Esophagus muscularis mucosa (tissue), 4 donors: ENCODE measurements around the gene ATN1. TPM values are rescaled to one million over a fixed set of nuclear protein-coding genes. Genes with fewer than 3 reads are reported as not detected.

ENCODE experiments used
- DNase-seq: peaks from one replicate; pipeline ENCODE4 v3.0.0-alpha.2; 2017; ENCODE audit errors: extremely low spot score
- H3K27ac ChIP-seq, 4 donors: fragments of 200-600 bp; sonication (generic); replicated peaks in 1 of 4; 1 replicate in 3 of 4; 2 replicates in 1 of 4; pipeline ENCODE4 v1.5.1; 2016 to 2019; ENCODE audit warnings: mild to moderate bottlenecking in 1 of 4
- H3K27me3 ChIP-seq, 4 donors: fragments of 200-600 bp; sonication (generic); one replicate each; pipeline versions ENCODE4 v1.5.1 to v1.6.0; 2016 to 2019
- H3K36me3 ChIP-seq, 4 donors: fragments of 200-600 bp; sonication (generic); one replicate each; pipeline ENCODE4 v1.5.1; 2016 to 2019
- H3K4me1 ChIP-seq, 4 donors: fragments of 200-600 bp; sonication (generic); one replicate each; pipeline ENCODE4 v1.5.1; 2016 to 2019
- H3K4me3 ChIP-seq, 4 donors: fragments of 200-600 bp; sonication (generic); 1 replicate in 2 of 4; 2 replicates in 2 of 4; pipeline ENCODE4 v1.5.1; 2016 to 2019; ENCODE audit warnings: mild to moderate bottlenecking in 4 of 4, moderate library complexity in 1 of 4
- H3K9me3 ChIP-seq, 4 donors: fragments of 200-600 bp; sonication (generic); 1 replicate in 3 of 4; 2 replicates in 1 of 4; pipeline ENCODE4 v1.5.1; 2016 to 2019
- EP300 ChIP-seq: sonication (generic); formaldehyde crosslinking; IDR thresholded peaks from one replicate; pipeline ENCODE4 v1.6.1; 2017; ENCODE audit warnings: antibody characterized with exemption
- POLR2A ChIP-seq: fragments of 450-650 bp; IDR thresholded peaks from one replicate; pipeline ENCODE4 v1.6.1; 2017; ENCODE audit warnings: antibody characterized with exemption, moderate library complexity, mild to moderate bottlenecking, low read depth
- POLR2AphosphoS5 ChIP-seq, 2 donors: sonication (generic); formaldehyde crosslinking; IDR thresholded peaks; one replicate each; pipeline ENCODE4 v1.6.1; 2017; ENCODE audit warnings: antibody characterized with exemption in 2 of 2
- WGBS: methylation state at CpG from one replicate; pipeline ENCODE4 v1.1.5; 2018; 5-methylcytosine and 5-hydroxymethylcytosine counted together
- intact Hi-C: fragments of 100-400 bp; cut with DNase I; formaldehyde crosslinking; loops from one replicate; pipeline ENCODE4 v1.15.1; 2023
- total RNA-seq, 4 donors: library from RNA; depleted of rRNA; stranded (reverse); fragments of >200 nt; gene quantifications; one replicate each; pipeline versions ENCODE4 v1.1.0 to v1.2.1, GENCODE V29; 2016
- TF ChIP-seq, protein P1 (sequence below), 3 experiments: fragments of 200-600 bp in 2 of 3; fragments of 450-650 bp in 1 of 3; sonication (generic) in 2 of 3; IDR thresholded peaks; one replicate each; pipeline ENCODE4 v1.5.1; 2017 to 2019; ENCODE audit warnings: antibody characterized with exemption in 3 of 3, mild to moderate bottlenecking in 2 of 3, moderate library complexity in 1 of 3

Gene ATN1
- total RNA-seq, 4 donors from 2014 or later = 72.2 to 163 (median 92.4) TPM

DNA sequence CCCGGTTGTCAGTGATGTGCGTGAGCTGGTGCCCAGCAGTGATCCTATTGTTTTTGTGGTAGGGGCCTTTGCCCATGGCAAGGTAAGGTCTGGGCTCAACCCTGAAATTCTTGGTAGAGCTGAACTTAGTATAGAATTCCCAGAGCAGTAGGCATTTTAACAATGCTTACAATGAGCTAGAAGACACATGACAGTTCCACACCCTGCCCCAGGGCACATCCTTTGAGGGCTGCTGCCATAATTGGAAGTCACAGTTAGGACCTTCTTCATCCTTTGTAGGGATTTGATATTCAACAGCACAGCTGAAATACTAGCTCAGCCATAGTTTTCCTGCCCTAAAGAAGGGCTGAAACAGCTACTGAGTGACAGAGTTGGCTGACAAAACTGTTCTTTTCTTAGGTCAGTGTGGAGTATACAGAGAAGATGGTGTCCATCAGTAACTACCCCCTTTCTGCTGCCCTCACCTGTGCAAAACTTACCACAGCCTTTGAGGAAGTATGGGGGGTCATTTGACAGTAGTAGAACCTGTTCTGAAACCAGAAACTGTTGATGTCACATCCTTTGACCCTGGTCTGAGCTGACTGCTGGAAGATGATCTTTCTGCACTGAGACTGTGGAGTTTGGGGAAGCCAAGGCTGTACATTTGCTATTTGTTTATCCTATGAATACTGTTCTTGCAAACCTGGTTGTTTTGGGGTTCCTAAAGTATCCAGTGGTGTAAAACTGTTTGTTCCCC, 47.7 kb downstream of the ATN1 start:
- no peak overlapping the region for H3K4me3 ChIP-seq
- H3K4me1 ChIP-seq = peaks cover 14 to 18% (median 15%) of the 10 kb centered on the region in 4 donors
- intact Hi-C loops = no loop called here
- DNase-seq = no peak
- no peaks in the 10 kb centered on the region for H3K9me3 ChIP-seq
- 92% methylated on average over 2 of the region's 2 CpGs for WGBS
- H3K27ac ChIP-seq = no peak overlapping the region
- TF ChIP-seq, protein P1, sequence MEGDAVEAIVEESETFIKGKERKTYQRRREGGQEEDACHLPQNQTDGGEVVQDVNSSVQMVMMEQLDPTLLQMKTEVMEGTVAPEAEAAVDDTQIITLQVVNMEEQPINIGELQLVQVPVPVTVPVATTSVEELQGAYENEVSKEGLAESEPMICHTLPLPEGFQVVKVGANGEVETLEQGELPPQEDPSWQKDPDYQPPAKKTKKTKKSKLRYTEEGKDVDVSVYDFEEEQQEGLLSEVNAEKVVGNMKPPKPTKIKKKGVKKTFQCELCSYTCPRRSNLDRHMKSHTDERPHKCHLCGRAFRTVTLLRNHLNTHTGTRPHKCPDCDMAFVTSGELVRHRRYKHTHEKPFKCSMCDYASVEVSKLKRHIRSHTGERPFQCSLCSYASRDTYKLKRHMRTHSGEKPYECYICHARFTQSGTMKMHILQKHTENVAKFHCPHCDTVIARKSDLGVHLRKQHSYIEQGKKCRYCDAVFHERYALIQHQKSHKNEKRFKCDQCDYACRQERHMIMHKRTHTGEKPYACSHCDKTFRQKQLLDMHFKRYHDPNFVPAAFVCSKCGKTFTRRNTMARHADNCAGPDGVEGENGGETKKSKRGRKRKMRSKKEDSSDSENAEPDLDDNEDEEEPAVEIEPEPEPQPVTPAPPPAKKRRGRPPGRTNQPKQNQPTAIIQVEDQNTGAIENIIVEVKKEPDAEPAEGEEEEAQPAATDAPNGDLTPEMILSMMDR (IDR thresholded peaks at IDR 0.05) = no peak
- TF ChIP-seq POLR2AphosphoS5 (IDR thresholded peaks at IDR 0.05) = no peak
- TF ChIP-seq POLR2A = no peak
- no peak for TF ChIP-seq EP300
- peaks cover 37 to 73% (median 68%) of the 10 kb centered on the region in 4 donors for H3K36me3 ChIP-seq
- H3K27me3 ChIP-seq = no peaks in the 10 kb centered on the region

DNA sequence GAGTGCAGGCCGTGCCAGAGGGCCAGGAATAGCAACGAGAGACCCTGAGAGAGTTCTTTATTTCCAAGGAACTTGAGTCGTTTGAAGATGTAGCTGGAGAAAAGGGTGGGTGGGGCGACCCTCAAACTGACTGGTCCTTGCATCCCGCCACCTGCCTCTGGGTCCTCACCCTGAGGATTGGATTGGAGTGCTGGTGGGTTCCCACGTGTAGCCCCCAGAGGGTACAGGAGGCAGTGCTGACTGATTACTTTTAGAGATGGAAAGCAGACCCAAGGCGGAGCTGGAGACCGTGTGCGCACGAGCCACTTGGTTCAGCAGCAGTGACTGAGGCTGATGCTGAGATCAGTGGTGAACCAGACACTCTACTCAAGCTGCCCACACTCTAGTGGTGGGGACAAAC, 49.9 kb downstream of the ATN1 start:
- WGBS = 75% methylated on average over 10 of the region's 10 CpGs
- TF ChIP-seq POLR2A = no peak
- TF ChIP-seq POLR2AphosphoS5 (IDR thresholded peaks at IDR 0.05) = no peak
- no peak for TF ChIP-seq EP300
- TF ChIP-seq, protein P1 (IDR thresholded peaks at IDR 0.05) = no peak
- no peaks in the 10 kb centered on the region for H3K9me3 ChIP-seq
- H3K27ac ChIP-seq = no peak overlapping the region
- H3K4me3 ChIP-seq = no peak overlapping the region
- no peak for DNase-seq
- peaks cover 0 to 8% (median 0%) of the 10 kb centered on the region in 4 donors for H3K4me1 ChIP-seq
- intact Hi-C loops = no loop called here
- no peaks in the 10 kb centered on the region for H3K27me3 ChIP-seq
- H3K36me3 ChIP-seq = peaks cover 37 to 95% (median 90%) of the 10 kb centered on the region in 4 donors

DNA sequence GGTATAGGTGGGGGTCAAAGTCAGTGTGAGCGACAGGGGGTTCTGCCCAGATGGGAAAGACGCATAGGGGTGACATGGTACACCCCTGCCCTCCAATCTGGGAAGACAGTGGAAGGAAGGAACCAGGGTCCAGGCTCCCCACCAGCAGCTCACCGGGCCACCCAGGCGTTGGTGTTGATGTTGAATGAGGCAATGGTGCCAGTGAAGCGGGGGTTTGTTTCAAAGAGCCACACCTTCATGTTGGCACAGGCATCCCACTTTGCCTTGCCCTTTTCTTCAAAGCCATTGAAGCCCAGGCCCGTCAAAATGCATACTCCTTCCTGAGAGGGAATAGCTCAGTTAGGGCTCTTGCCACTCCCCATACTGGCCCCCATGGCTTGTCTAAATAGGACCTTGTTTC, 50.4 kb downstream of the ATN1 start:
- Histone ChIP-seq H3K9me3 (no peaks in the 10 kb centered on the region), H3K36me3 (peaks cover 37 to 99% (median 95%) of the 10 kb centered on the region in 4 donors), H3K4me1 (peaks cover 0 to 8% (median 0%) of the 10 kb centered on the region in 4 donors), H3K4me3 (no peak overlapping the region), H3K27ac (no peak overlapping the region), H3K27me3 (no peaks in the 10 kb centered on the region)
- intact Hi-C loops = no loop called here
- DNase-seq = no peak
- WGBS = 94% methylated on average over 4 of the region's 6 CpGs
- TF ChIP-seq POLR2A (no peak), POLR2AphosphoS5 (IDR thresholded peaks at IDR 0.05) (no peak), EP300 (no peak)
- TF ChIP-seq, protein P1 (IDR thresholded peaks at IDR 0.05) = no peak

DNA sequence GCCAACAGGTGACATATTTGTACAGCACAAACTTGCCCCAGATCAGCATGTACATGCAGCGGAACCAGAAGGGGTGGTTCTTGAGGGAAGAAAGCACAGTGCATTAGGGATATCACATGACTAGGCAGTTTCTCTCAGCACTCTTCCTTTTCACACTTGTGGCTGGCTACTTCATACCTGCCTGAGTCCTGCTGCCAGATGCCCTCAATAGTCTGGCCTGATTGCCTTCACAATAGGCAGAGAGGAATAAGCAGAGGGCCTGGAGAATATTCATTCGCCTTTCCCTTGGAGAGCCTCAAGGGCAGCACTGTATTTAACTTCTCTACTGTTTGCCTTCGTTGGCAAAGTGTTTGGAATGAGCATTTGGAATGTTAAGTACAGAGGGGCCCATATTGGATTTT, 50.9 kb downstream of the ATN1 start:
- no peak for DNase-seq
- intact Hi-C loops = no loop called here
- whole genome bisulfite sequencing = 91% methylated on average over 3 of the region's 3 CpGs
- H3K4me1 ChIP-seq = peaks cover 0 to 8% (median 0%) of the 10 kb centered on the region in 4 donors
- H3K9me3 ChIP-seq = no peaks in the 10 kb centered on the region
- peaks cover 37 to 100% (median 95%) of the 10 kb centered on the region in 4 donors for H3K36me3 ChIP-seq
- H3K4me3 ChIP-seq = no peak overlapping the region
- no peak for TF ChIP-seq POLR2A
- TF ChIP-seq, protein P1 (IDR thresholded peaks at IDR 0.05) = no peak
- no peak for TF ChIP-seq EP300
- no peak for TF ChIP-seq POLR2AphosphoS5 (IDR thresholded peaks at IDR 0.05)
- H3K27me3 ChIP-seq = no peaks in the 10 kb centered on the region
- H3K27ac ChIP-seq = no peak overlapping the region
